Stomach (tissue), 4 donors: ENCODE data around the gene PIANP.

Experiments
- CTCF ChIP-seq, 7 experiments: fragments of 450-650 bp in 4 of 7; fragments of 200-600 bp in 3 of 7; sonication (generic) in 3 of 7; IDR thresholded peaks; one replicate each; pipeline ENCODE4 v1.5.1; 2016 to 2019; ENCODE audit warnings: antibody characterized with exemption in 7 of 7, control low read depth in 2 of 7, mild to moderate bottlenecking in 1 of 7
- EP300 ChIP-seq: sonication (generic); formaldehyde crosslinking; IDR thresholded peaks from one replicate; pipeline ENCODE4 v1.6.1; 2017; ENCODE audit warnings: antibody characterized with exemption
- POLR2A ChIP-seq, 4 donors: fragments of 450-650 bp; IDR thresholded peaks; one replicate each; pipeline ENCODE4 v1.6.1; 2016; ENCODE audit warnings: antibody characterized with exemption in 4 of 4, control low read depth in 2 of 4, mild to moderate bottlenecking in 1 of 4, moderate library complexity in 1 of 4
- POLR2AphosphoS5 ChIP-seq, 3 donors: sonication (generic); formaldehyde crosslinking; IDR thresholded peaks; one replicate each; pipeline ENCODE4 v1.6.1; 2016; ENCODE audit warnings: antibody characterized with exemption in 3 of 3

DNA sequence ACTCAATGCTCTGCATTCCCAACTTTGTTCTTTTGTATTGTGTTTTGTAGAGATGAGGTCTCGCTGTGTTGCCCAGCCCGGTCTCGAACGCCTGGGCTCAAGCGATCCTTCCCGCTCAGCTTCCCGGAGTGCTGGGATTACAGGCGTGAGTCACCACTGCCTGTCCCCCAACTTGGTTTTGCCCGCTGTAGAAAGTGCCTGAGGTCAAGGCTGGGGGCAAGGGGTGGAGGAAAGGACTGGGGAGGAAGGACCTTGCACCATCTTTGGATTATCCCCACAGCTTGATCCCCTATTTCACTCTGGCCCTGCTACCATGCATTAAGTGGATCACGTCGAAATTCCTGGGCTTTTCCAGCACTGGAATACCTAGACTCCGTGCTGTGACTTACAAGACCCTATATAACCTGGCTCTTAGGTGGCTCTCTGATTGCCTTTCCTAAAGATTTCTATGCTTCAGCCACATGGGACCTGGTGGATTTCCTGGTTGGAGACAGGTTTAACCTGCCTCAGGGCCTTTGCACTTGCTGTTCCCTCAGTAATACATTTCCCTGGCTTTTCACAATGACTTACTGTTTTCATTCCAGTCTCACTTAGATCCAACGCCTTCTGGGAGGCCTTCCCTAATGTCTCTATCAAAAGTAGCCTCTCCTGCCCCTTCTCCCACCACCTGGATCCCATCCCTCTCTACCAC lies 608 bp upstream of the PIANP start:
- TF ChIP-seq POLR2A (IDR thresholded peaks at IDR 0.05) (no peak), CTCF (IDR thresholded peaks at IDR 0.05) (no peak), EP300 (no peak), POLR2AphosphoS5 (IDR thresholded peaks at IDR 0.05) (no peak)
